VCaP (cell line): ENCODE data around the gene SH3RF1.

ENCODE experiments used
- H3K27ac ChIP-seq: fragments of 450-650 bp; 2 replicates; pipeline ENCODE4 v1.5.1; 2017
- TF ChIP-seq, protein P1 (sequence below): fragments of 450-650 bp; conservative IDR thresholded peaks from 2 replicates; pipeline ENCODE4 v1.5.1; 2017; ENCODE audit warnings: mild to moderate bottlenecking, moderate library complexity

The SH3RF1 gene

GRCh38 chr4:169122422-169122821 lies 148.3 kb downstream of the SH3RF1 start:
- TF ChIP-seq, protein P1, sequence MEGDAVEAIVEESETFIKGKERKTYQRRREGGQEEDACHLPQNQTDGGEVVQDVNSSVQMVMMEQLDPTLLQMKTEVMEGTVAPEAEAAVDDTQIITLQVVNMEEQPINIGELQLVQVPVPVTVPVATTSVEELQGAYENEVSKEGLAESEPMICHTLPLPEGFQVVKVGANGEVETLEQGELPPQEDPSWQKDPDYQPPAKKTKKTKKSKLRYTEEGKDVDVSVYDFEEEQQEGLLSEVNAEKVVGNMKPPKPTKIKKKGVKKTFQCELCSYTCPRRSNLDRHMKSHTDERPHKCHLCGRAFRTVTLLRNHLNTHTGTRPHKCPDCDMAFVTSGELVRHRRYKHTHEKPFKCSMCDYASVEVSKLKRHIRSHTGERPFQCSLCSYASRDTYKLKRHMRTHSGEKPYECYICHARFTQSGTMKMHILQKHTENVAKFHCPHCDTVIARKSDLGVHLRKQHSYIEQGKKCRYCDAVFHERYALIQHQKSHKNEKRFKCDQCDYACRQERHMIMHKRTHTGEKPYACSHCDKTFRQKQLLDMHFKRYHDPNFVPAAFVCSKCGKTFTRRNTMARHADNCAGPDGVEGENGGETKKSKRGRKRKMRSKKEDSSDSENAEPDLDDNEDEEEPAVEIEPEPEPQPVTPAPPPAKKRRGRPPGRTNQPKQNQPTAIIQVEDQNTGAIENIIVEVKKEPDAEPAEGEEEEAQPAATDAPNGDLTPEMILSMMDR: no peak
- peak overlapping the region; percentile 96 for H3K27ac ChIP-seq

DNA sequence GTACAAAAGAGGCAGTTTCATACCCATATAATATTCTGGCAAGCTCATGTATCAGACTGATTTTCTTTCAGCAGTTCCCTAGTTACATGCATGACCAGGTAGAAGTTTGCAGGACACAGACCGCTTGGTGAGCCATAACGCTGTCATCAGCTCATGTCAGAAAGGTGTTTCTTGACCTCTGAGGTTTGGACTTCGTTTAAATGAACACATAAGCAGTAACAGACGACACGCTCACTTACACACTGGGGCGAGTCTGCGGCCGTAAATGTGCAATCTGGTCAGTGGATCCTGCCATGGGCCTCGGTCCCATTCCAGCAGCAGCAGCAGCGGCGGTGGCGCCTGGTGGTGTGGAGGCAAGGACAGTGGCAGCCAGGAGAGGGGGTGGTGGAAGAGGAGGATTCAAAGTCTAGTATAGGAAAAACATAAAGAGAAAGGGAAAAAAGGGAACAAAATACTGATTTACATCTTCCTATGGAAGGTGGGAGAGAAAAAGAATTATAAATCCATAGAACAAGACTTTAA lies 148.8 kb downstream of the SH3RF1 start:
- TF ChIP-seq, protein P1: no peak
- H3K27ac ChIP-seq: peak overlapping the region; percentile 96

- TF ChIP-seq, protein P1: no peak
- peak overlapping the region; percentile 96 for H3K27ac ChIP-seq
Measured at GRCh38 chr4:169120624-169121023, 150.1 kb downstream of the SH3RF1 start.

GRCh38 chr4:169119536-169119935 lies 151.2 kb downstream of the SH3RF1 start:
- H3K27ac ChIP-seq: peak overlapping the region; percentile 96
- TF ChIP-seq, protein P1: no peak

DNA sequence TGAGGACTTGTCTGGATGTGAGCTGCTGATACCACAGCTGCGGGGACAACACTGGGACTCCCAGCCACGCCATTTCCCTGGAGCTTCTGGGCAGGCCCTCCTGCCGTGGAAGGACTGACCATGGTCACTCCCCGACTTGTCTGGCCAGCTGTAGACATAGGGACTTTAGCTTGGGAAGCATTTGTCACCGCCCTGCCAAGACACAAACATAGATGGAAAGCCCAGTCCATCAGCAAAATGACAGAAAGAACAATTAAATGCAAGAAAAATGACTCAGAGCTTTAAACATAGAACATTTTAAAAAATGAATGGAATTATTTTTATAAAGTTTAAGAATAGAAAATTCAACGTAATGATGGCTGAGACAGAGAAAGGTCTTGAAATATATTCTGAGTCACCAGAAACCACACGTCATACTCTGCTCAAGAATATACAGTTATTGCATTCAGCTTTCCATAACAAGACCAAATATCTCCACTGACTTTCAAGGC lies 153.1 kb downstream of the SH3RF1 start:
- TF ChIP-seq, protein P1: no peak
- H3K27ac ChIP-seq: peak overlapping the region; percentile 96

- H3K27ac ChIP-seq: peak overlapping the region; percentile 96
- TF ChIP-seq, protein P1: no peak
Measured at GRCh38 chr4:169116270-169116901, 154.4 kb downstream of the SH3RF1 start.

- TF ChIP-seq, protein P1: no peak
- H3K27ac ChIP-seq: peak overlapping the region; percentile 96
Measured at GRCh38 chr4:169115897-169116254, 154.9 kb downstream of the SH3RF1 start.
